Left ventricle myocardium inferior (tissue), 1 donor: Measurements from ENCODE around the gene PLCB2. TPM values are rescaled to one million over a fixed set of nuclear protein-coding genes. Genes with fewer than 3 reads are reported as not detected.

Experiments used
- DNase-seq: peaks from one replicate; pipeline ENCODE4 v3.0.0-alpha.2; 2020
- H3K27ac ChIP-seq: fragments of 200-600 bp; replicated peaks from 2 replicates; pipeline ENCODE4 v1.8.0; 2021
- H3K27me3 ChIP-seq: fragments of 200-600 bp; 2 replicates; pipeline ENCODE4 v1.8.0; 2021; ENCODE audit warnings: low read depth
- H3K36me3 ChIP-seq: fragments of 200-600 bp; 2 replicates; pipeline ENCODE4 v1.8.0; 2021
- H3K4me1 ChIP-seq: fragments of 200-600 bp; 2 replicates; pipeline ENCODE4 v1.8.0; 2021
- H3K4me3 ChIP-seq: fragments of 200-600 bp; 2 replicates; pipeline ENCODE4 v1.8.0; 2021; ENCODE audit warnings: mild to moderate bottlenecking, moderate library complexity
- H3K9me3 ChIP-seq: fragments of 200-600 bp; replicated peaks from 2 replicates; pipeline ENCODE4 v1.8.0; 2021
- CTCF ChIP-seq: fragments of 200-600 bp; IDR thresholded peaks from 2 replicates; pipeline ENCODE4 v1.8.0; 2021; ENCODE audit warnings: antibody characterized with exemption, mild to moderate bottlenecking, borderline replicate concordance
- intact Hi-C: fragments of 100-400 bp; cut with micrococcal nuclease; formaldehyde crosslinking; loops from one replicate; pipeline ENCODE4 v1.11.0; 2022
- total RNA-seq: library from RNA; stranded (reverse); fragmentation: NEBNext Ultra II Directional; extraction: Animal tissue kit (Norgen Biotek cat#: 25700); gene quantifications from one replicate; pipeline ENCODE4 v1.2.1, GENCODE V29; 2021
- donor health status: DM: no; HTN: yes; CAD: no; lungs with severe emphysema.

PLCB2 gene
- total RNA-seq, 1 donor from 2014 or later: 8.5 TPM

- no peak overlapping the region for H3K27ac ChIP-seq
- H3K27me3 ChIP-seq: no peaks in the 10 kb centered on the region
- no peak overlapping the region for H3K4me3 ChIP-seq
- no peaks in the 10 kb centered on the region for H3K36me3 ChIP-seq
- no peak for TF ChIP-seq CTCF
- DNase-seq: no peak
- intact Hi-C loops: loop anchor here (10.0 kb wide), 1 partner anchor 78 kb away; no protein-coding TSS in a partner anchor
- no peaks in the 10 kb centered on the region for H3K9me3 ChIP-seq
- H3K4me1 ChIP-seq: peaks cover 41% of the 10 kb centered on the region
Observed at GRCh38 chr15:40346579-40347558, 39.1 kb upstream of the PLCB2 start.

- H3K27me3 ChIP-seq: no peaks in the 10 kb centered on the region
- no peak for TF ChIP-seq CTCF
- no peak overlapping the region for H3K27ac ChIP-seq
- H3K4me3 ChIP-seq: no peak overlapping the region
- H3K4me1 ChIP-seq: peaks cover 50% of the 10 kb centered on the region
- H3K9me3 ChIP-seq: no peaks in the 10 kb centered on the region
- DNase-seq: no peak
- intact Hi-C loops: loop anchor here (10.0 kb wide), 1 partner anchor 79 kb away; no protein-coding TSS in a partner anchor
- no peaks in the 10 kb centered on the region for H3K36me3 ChIP-seq
Observed at GRCh38 chr15:40345867-40346578, 38.3 kb upstream of the PLCB2 start.

- DNase-seq: no peak
- Histone ChIP-seq H3K4me3 (no peak overlapping the region), H3K27ac (no peak overlapping the region), H3K9me3 (no peaks in the 10 kb centered on the region), H3K36me3 (no peaks in the 10 kb centered on the region), H3K4me1 (peaks cover 56% of the 10 kb centered on the region), H3K27me3 (no peaks in the 10 kb centered on the region)
- intact Hi-C loops: loop anchor here (10.0 kb wide), 1 partner anchor 79 kb away; no protein-coding TSS in a partner anchor
- no peak for TF ChIP-seq CTCF
Observed at GRCh38 chr15:40345225-40345866, 37.6 kb upstream of the PLCB2 start.

- Histone ChIP-seq H3K9me3 (no peaks in the 10 kb centered on the region), H3K27ac (peak overlapping the region; percentile 99), H3K4me1 (peaks cover 63% of the 10 kb centered on the region), H3K4me3 (no peak overlapping the region), H3K36me3 (no peaks in the 10 kb centered on the region), H3K27me3 (no peaks in the 10 kb centered on the region)
- DNase-seq: no peak
- intact Hi-C loops: loop anchor here (10.0 kb wide), 1 partner anchor 80 kb away; no protein-coding TSS in a partner anchor
- peak; percentile 90 for TF ChIP-seq CTCF
Observed at GRCh38 chr15:40344631-40345120, 36.9 kb upstream of the PLCB2 start.

GRCh38 chr15:40344217-40344616, 36.5 kb upstream of the PLCB2 start:
- Histone ChIP-seq H3K27me3 (no peaks in the 10 kb centered on the region), H3K27ac (peak overlapping the region; percentile 99), H3K36me3 (no peaks in the 10 kb centered on the region), H3K4me1 (peaks cover 68% of the 10 kb centered on the region), H3K9me3 (no peaks in the 10 kb centered on the region), H3K4me3 (no peak overlapping the region)
- TF ChIP-seq CTCF: no peak
- DNase-seq: no peak
- intact Hi-C loops: loop anchor here (10.0 kb wide), 1 partner anchor 81 kb away; no protein-coding TSS in a partner anchor
